B cell (primary cell): Measurements from ENCODE around the gene CAMK2N1. TPM values are rescaled to one million over a fixed set of nuclear protein-coding genes. Genes with fewer than 3 reads are reported as not detected.

ENCODE experiments used
- ATAC-seq: fragments of 200-7000 bp; cut with Tn5 transposase; one replicate; pipeline ENCODE4 v1.10.0; 2021; ENCODE audit warnings: low read depth, mild to moderate bottlenecking, moderate number of reproducible peaks, moderate library complexity
- CTCF ChIA-PET: fragments of 350-600 bp; sonication (Branson Sonifier 250); formaldehyde crosslinking; loops from one replicate; lab custom pipeline; 2021; ENCODE audit warnings: antibody characterized with exemption, inconsistent platforms; lab: Charles Lee
- POLR2A ChIA-PET: fragments of 350-600 bp; sonication (Branson Sonifier 250); formaldehyde crosslinking; loops from one replicate; lab custom pipeline; 2021; ENCODE audit warnings: antibody characterized with exemption; lab: Charles Lee
- DNase-seq: peaks from one replicate; pipeline ENCODE4 v3.0.0; 2013
- H2AFZ ChIP-seq: 2 replicates; pipeline ENCODE4 v1.6.1; 2012; ENCODE audit warnings: mild to moderate bottlenecking, low read depth, low read length; ENCODE audit not compliant: insufficient read depth, poor library complexity, severe bottlenecking
- H3K27ac ChIP-seq, 2 donors: 1 replicate in 1 of 2; 2 replicates in 1 of 2; pipeline ENCODE4 v1.5.1; 2012 to 2013; ENCODE audit warnings: low read length in 2 of 2, mild to moderate bottlenecking in 2 of 2, moderate library complexity in 1 of 2
- H3K27me3 ChIP-seq, 4 experiments: fragments of 200-600 bp in 1 of 4; sonication (generic) in 1 of 4; replicated peaks in 1 of 4; 1 replicate in 2 of 4; 2 replicates in 2 of 4; pipeline versions ENCODE4 v1.6.1 to v1.7.0; 2013 to 2016; ENCODE audit warnings: low read length in 3 of 4, mild to moderate bottlenecking in 2 of 4, mixed read lengths in 1 of 4, moderate library complexity in 1 of 4; ENCODE audit not compliant: insufficient read depth in 4 of 4, control insufficient read depth in 3 of 4; ENCODE audit errors: control extremely low read depth in 1 of 4
- H3K36me3 ChIP-seq, 2 experiments: replicated peaks in 1 of 2; 1 replicate in 1 of 2; 2 replicates in 1 of 2; pipeline versions ENCODE4 v1.6.1 to v1.7.1; 2013; ENCODE audit warnings: low read length in 1 of 2; ENCODE audit not compliant: insufficient read depth in 2 of 2, control insufficient read depth in 1 of 2; ENCODE audit errors: control extremely low read depth in 1 of 2, extremely low read depth in 1 of 2
- H3K4me1 ChIP-seq, 2 donors: fragments of 200-600 bp in 1 of 2; sonication (generic) in 1 of 2; 1 replicate in 1 of 2; 2 replicates in 1 of 2; pipeline versions ENCODE4 v1.5.1 to v1.6.1; 2013 to 2017; ENCODE audit warnings: low read length in 2 of 2; ENCODE audit not compliant: control insufficient read depth in 2 of 2, insufficient read depth in 2 of 2
- H3K4me2 ChIP-seq: replicated peaks from 2 replicates; pipeline ENCODE3; 2012; ENCODE audit warnings: mild to moderate bottlenecking, low read depth, low read length; ENCODE audit not compliant: poor library complexity, severe bottlenecking
- H3K4me3 ChIP-seq, 5 experiments: fragments of 200-600 bp in 1 of 5; sonication (generic) in 1 of 5; 1 replicate in 3 of 5; 2 replicates in 2 of 5; pipeline versions ENCODE4 v1.5.1 to v1.7.0; 2011 to 2016; ENCODE audit warnings: low read length in 4 of 5, mild to moderate bottlenecking in 4 of 5, low read depth in 2 of 5, control low read depth in 1 of 5, moderate library complexity in 1 of 5; ENCODE audit not compliant: insufficient read depth in 1 of 5; ENCODE audit errors: control extremely low read depth in 1 of 5, extremely low read depth in 1 of 5
- H3K79me2 ChIP-seq: fragments of 200-600 bp; sonication (generic); one replicate; pipeline ENCODE4 v1.6.0; 2016; ENCODE audit warnings: low read length; ENCODE audit not compliant: control insufficient read depth, insufficient read depth
- H3K9ac ChIP-seq: fragments of 200-600 bp; sonication (generic); 2 replicates; pipeline ENCODE4 v1.6.1; 2017; ENCODE audit warnings: mild to moderate bottlenecking, low read length, moderate library complexity
- H3K9me3 ChIP-seq, 3 donors: one replicate each; pipeline versions ENCODE4 v1.6.1 to v1.7.1; 2013; ENCODE audit warnings: low read length in 2 of 3; ENCODE audit not compliant: control insufficient read depth in 2 of 3, insufficient read depth in 1 of 3; ENCODE audit errors: control extremely low read depth in 1 of 3
- H4K20me1 ChIP-seq: 2 replicates; pipeline ENCODE4 v1.6.0; 2012; ENCODE audit warnings: mild to moderate bottlenecking, low read length; ENCODE audit not compliant: insufficient read depth, control insufficient read depth, poor library complexity, severe bottlenecking
- H3K27ac Mint-ChIP-seq: one replicate; pipeline ENCODE4 v1.8.0; 2021; ENCODE audit warnings: mixed read lengths
- H3K27me3 Mint-ChIP-seq: one replicate; pipeline ENCODE4 v1.8.0; 2021; ENCODE audit warnings: mixed read lengths
- H3K4me1 Mint-ChIP-seq: one replicate; pipeline ENCODE4 v1.8.0; 2021; ENCODE audit warnings: mixed read lengths
- H3K4me3 Mint-ChIP-seq: one replicate; pipeline ENCODE4 v1.8.0; 2021; ENCODE audit warnings: mixed read lengths
- H3K9me3 Mint-ChIP-seq: one replicate; pipeline ENCODE4 v1.8.0; 2022; ENCODE audit warnings: mixed read lengths; ENCODE audit not compliant: insufficient read depth
- CTCF ChIP-seq: fragments of 200-600 bp; IDR thresholded peaks from one replicate; pipeline ENCODE4 v1.8.0; 2022; ENCODE audit warnings: antibody characterized with exemption, mild to moderate bottlenecking
- EZH2 ChIP-seq: IDR thresholded peaks from 2 replicates; pipeline ENCODE4 v1.6.1; 2012; ENCODE audit warnings: borderline replicate concordance, low read depth, mild to moderate bottlenecking, moderate library complexity, low read length; ENCODE audit not compliant: insufficient read depth, poor library complexity, severe bottlenecking
- WGBS: methylation state at CpG from one replicate; pipeline ENCODE4 v1.1.5; 2013; ENCODE audit warnings: missing lambda C conversion rate; ENCODE audit not compliant: insufficient coverage; 5-methylcytosine and 5-hydroxymethylcytosine counted together
- intact Hi-C: fragments of 100-400 bp; cut with micrococcal nuclease; formaldehyde crosslinking; loops from one replicate; pipeline ENCODE4 v1.10.0; 2022
- polyA plus RNA-seq: library from polyadenylated mRNA; depleted of rRNA; stranded (reverse); fragments of >200 nt; gene quantifications from 2 replicates; pipeline ENCODE4 v1.2.3, GENCODE V29; 2012
- total RNA-seq, 2 donors: library from RNA; stranded (reverse); fragments of 120-200 nt in 1 of 2; gene quantifications; 1 replicate in 1 of 2; 2 replicates in 1 of 2; pipeline versions ENCODE4 v1.2.3 to v1.2.4, GENCODE V29; 2013 to 2022

The CAMK2N1 gene
- total and polyA plus RNA-seq, 2 donors (not counting 1 experiment from before 2014, with no cell fraction given) = 0.49 to 6.0 TPM

GRCh38 chr1:20494609-20495311 is 8.8 kb upstream of the CAMK2N1 start:
- H3K4me3 ChIP-seq = no peak overlapping the region
- peaks cover 3% of the 10 kb centered on the region for H3K27me3 Mint-ChIP-seq
- no peak overlapping the region for H3K4me3 Mint-ChIP-seq
- H3K27ac Mint-ChIP-seq = no peak overlapping the region
- H3K4me2 ChIP-seq = no peak overlapping the region
- H3K4me1 Mint-ChIP-seq = peaks cover 7% of the 10 kb centered on the region
- peaks cover 2% of the 10 kb centered on the region for H4K20me1 ChIP-seq
- 71% methylated on average over 5 of the region's 5 CpGs for WGBS
- peaks cover 0 to 20% of the 10 kb centered on the region in 2 experiments for H3K36me3 ChIP-seq
- no peak for ATAC-seq
- TF ChIP-seq CTCF (no peak), EZH2 (no peak)
- H2AFZ ChIP-seq = no peak overlapping the region
- H3K4me1 ChIP-seq = peaks cover 9 to 13% of the 10 kb centered on the region in 2 donors
- intact Hi-C loops = loop anchor here (1.0 to 5.0 kb wide), 2 partner anchors 117 to 132 kb away; no protein-coding TSS in a partner anchor
- H3K9me3 Mint-ChIP-seq = no peaks in the 10 kb centered on the region
- ChIA-PET CTCF (interaction anchor here (0.6 to 6.0 kb wide), 21 partner anchors 10 to 575 kb away, joined by 3 to 111 read pairs (median 6); partner anchors contain the start of genes CAMK2N1 and MUL1), POLR2A (no interaction called here)
- H3K27me3 ChIP-seq = peaks cover 0 to 3% (median 1%) of the 10 kb centered on the region in 4 experiments
- H3K79me2 ChIP-seq = no peaks in the 10 kb centered on the region
- no peak for DNase-seq
- H3K27ac ChIP-seq = no peak overlapping the region
- no peak overlapping the region for H3K9ac ChIP-seq
- no peaks in the 10 kb centered on the region for H3K9me3 ChIP-seq
